ENCODE data around the gene EGR1.
A peak's percentile ranks its signal among the peaks of the same experiment; 100 is the strongest.

EGR1 gene

GRCh38 chr5:138453590-138453989, 11.7 kb upstream of the EGR1 start:
- DNase-seq (ENCODE audit: low read depth) = no peak

GRCh38 chr5:138454121-138454520, 11.2 kb upstream of the EGR1 start:
- DNase-seq (ENCODE audit: low read depth) = no peak

GRCh38 chr5:138455232-138455930, 9.9 kb upstream of the EGR1 start:
- no peak for DNase-seq (ENCODE audit: low read depth)

GRCh38 chr5:138457531-138458275, 7.6 kb upstream of the EGR1 start:
- DNase-seq (ENCODE audit: low read depth) = no peak

- DNase-seq (ENCODE audit: low read depth) = no peak
Observed at GRCh38 chr5:138458384-138458783, 6.9 kb upstream of the EGR1 start.

GRCh38 chr5:138458856-138459255, 6.4 kb upstream of the EGR1 start:
- DNase-seq (ENCODE audit: low read depth) = no peak

- DNase-seq (ENCODE audit: low read depth) = peak; percentile 83
Observed at GRCh38 chr5:138459311-138459933, 5.9 kb upstream of the EGR1 start.

GRCh38 chr5:138460032-138460693, 5.1 kb upstream of the EGR1 start:
- no peak for DNase-seq (ENCODE audit: low read depth)

GRCh38 chr5:138461343-138462125, 3.7 kb upstream of the EGR1 start:
- no peak for DNase-seq (ENCODE audit: low read depth)

- no peak for DNase-seq (ENCODE audit: low read depth)
Observed at GRCh38 chr5:138463419-138464007, 1.8 kb upstream of the EGR1 start.

- peak; percentile 86 for DNase-seq (ENCODE audit: low read depth)
Observed at GRCh38 chr5:138464008-138464387, 1.3 kb upstream of the EGR1 start.

- DNase-seq (ENCODE audit: low read depth) = peak; percentile 92
Observed at GRCh38 chr5:138464388-138465260, 655 bp upstream of the EGR1 start.

GRCh38 chr5:138466125-138466899, 1.0 kb downstream of the EGR1 start:
- peak; percentile 31 for DNase-seq (ENCODE audit: low read depth)

- peak; percentile 50 for DNase-seq (ENCODE audit: low read depth)
Observed at GRCh38 chr5:138466900-138467710, 1.8 kb downstream of the EGR1 start.

- DNase-seq (ENCODE audit: low read depth) = peak; percentile 46
Observed at GRCh38 chr5:138467711-138468132, 2.4 kb downstream of the EGR1 start.

GRCh38 chr5:138468133-138468965, 3.1 kb downstream of the EGR1 start:
- peak; percentile 44 for DNase-seq (ENCODE audit: low read depth)

- no peak for DNase-seq (ENCODE audit: low read depth)
Observed at GRCh38 chr5:138468966-138469539, 3.8 kb downstream of the EGR1 start.

All from stimulated activated CD8-positive, alpha-beta memory T cell treated with anti-CD3 and anti-CD28 coated beads, Interleukin-12 subunit alpha, Interleukin-12 subunit beta, amount 100 ng/mL, for 1 hour (primary cell).